GM12891 (cell line): ENCODE data around the gene SCAMP2.

Experiments
- PAX5 ChIP-seq: IDR thresholded peaks from 2 replicates; pipeline ENCODE4 v1.6.1; 2011; ENCODE audit warnings: low read length, moderate library complexity, mild to moderate bottlenecking; ENCODE audit not compliant: insufficient read depth, severe bottlenecking
- POLR2A ChIP-seq: IDR thresholded peaks from 2 replicates; pipeline ENCODE4 v1.6.1; 2011; ENCODE audit warnings: low read depth, low read length, control low read depth
- POLR2AphosphoS5 ChIP-seq: IDR thresholded peaks from 2 replicates; pipeline ENCODE4 v1.6.1; 2011; ENCODE audit warnings: low read depth, low read length, control low read depth
- POU2F2 ChIP-seq: IDR thresholded peaks from 2 replicates; pipeline ENCODE4 v1.6.1; 2011; ENCODE audit warnings: low read depth, mild to moderate bottlenecking, control low read depth, low read length, moderate library complexity
- TAF1 ChIP-seq: IDR thresholded peaks from 2 replicates; pipeline ENCODE4 v1.6.1; 2011; ENCODE audit warnings: low read depth, low read length, control low read depth

DNA sequence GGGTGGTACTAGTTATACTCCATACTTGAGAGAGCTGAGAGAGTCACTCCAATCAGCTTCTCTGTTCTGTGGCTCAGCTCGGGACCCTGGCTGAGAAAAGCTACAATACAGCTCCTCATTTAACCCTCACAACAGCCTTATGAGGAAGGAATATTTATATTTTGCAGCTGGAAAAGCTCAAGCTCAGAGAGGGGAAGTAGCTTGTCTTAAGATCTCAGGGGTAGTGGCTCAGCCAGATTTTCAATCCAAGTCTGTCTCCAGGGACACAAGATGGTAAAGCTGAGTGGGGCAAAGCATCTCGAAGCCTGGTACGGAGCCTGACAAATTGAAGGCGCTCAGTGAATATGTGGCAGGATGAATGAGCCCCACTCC is 14.8 kb downstream of the SCAMP2 start:
- TF ChIP-seq POLR2A (no peak), POLR2AphosphoS5 (no peak), PAX5 (no peak), TAF1 (no peak), POU2F2 (no peak)
